IPS-20b (cell line): Measurements from ENCODE around the gene SNX30.

Experiments used
- H3K27ac ChIP-seq: one replicate; pipeline ENCODE4 v1.5.1; 2013; ENCODE audit warnings: low read length
- H3K27me3 ChIP-seq: 2 replicates; pipeline ENCODE4 v1.6.1; 2013; ENCODE audit warnings: mild to moderate bottlenecking, low read length, inconsistent platforms; ENCODE audit not compliant: insufficient read depth
- H3K36me3 ChIP-seq: 2 replicates; pipeline ENCODE4 v1.6.1; 2013; ENCODE audit warnings: low read depth, mild to moderate bottlenecking, inconsistent platforms, low read length, moderate library complexity; ENCODE audit not compliant: insufficient read depth
- H3K4me1 ChIP-seq: 2 replicates; pipeline ENCODE4 v1.6.1; 2013; ENCODE audit warnings: mild to moderate bottlenecking, control low read depth, inconsistent platforms, low read length, moderate library complexity; ENCODE audit not compliant: insufficient read depth
- H3K4me3 ChIP-seq: 2 replicates; pipeline ENCODE4 v1.5.1; 2013; ENCODE audit warnings: mild to moderate bottlenecking, low read length, inconsistent platforms
- H3K9ac ChIP-seq: 2 replicates; pipeline ENCODE4 v1.6.1; 2013; ENCODE audit warnings: low read depth, mild to moderate bottlenecking, inconsistent platforms, low read length, moderate library complexity
- H3K9me3 ChIP-seq: 2 replicates; pipeline ENCODE4 v1.6.1; 2013; ENCODE audit warnings: mild to moderate bottlenecking, low read depth, low read length, inconsistent platforms; ENCODE audit not compliant: insufficient read depth

SNX30 gene

GRCh38 chr9:112810696-112811490 lies 60.3 kb downstream of the SNX30 start:
- H3K4me3 ChIP-seq = no peak overlapping the region
- no peak overlapping the region for H3K9ac ChIP-seq
- H3K27ac ChIP-seq = no peak overlapping the region
- H3K9me3 ChIP-seq = no peaks in the 10 kb centered on the region
- H3K4me1 ChIP-seq = peaks cover 8% of the 10 kb centered on the region; the same call in 1 of the 2 replicates
- no peaks in the 10 kb centered on the region for H3K27me3 ChIP-seq
- H3K36me3 ChIP-seq = no peaks in the 10 kb centered on the region; the same call in 1 of the 2 replicates

GRCh38 chr9:112811518-112811917 lies 61.0 kb downstream of the SNX30 start:
- Histone ChIP-seq H3K36me3 (no peaks in the 10 kb centered on the region; the same call in 1 of the 2 replicates), H3K4me3 (no peak overlapping the region), H3K9me3 (no peaks in the 10 kb centered on the region), H3K9ac (no peak overlapping the region), H3K27ac (no peak overlapping the region), H3K27me3 (no peaks in the 10 kb centered on the region), H3K4me1 (0 out of 2 replicates have a peak, but pooled peaks cover 4% of the 10 kb centered on the region)

GRCh38 chr9:112815868-112816267 lies 65.3 kb downstream of the SNX30 start:
- Histone ChIP-seq H3K9me3 (no peaks in the 10 kb centered on the region), H3K4me1 (no peaks in the 10 kb centered on the region), H3K27me3 (no peaks in the 10 kb centered on the region), H3K9ac (no peak overlapping the region), H3K4me3 (no peak overlapping the region), H3K36me3 (peaks cover 6% of the 10 kb centered on the region), H3K27ac (no peak overlapping the region)

- peaks cover 6% of the 10 kb centered on the region for H3K36me3 ChIP-seq
- H3K27me3 ChIP-seq = no peaks in the 10 kb centered on the region
- no peaks in the 10 kb centered on the region for H3K4me1 ChIP-seq
- no peak overlapping the region for H3K9ac ChIP-seq
- H3K9me3 ChIP-seq = no peaks in the 10 kb centered on the region
- no peak overlapping the region for H3K27ac ChIP-seq
- H3K4me3 ChIP-seq = no peak overlapping the region
Measured at GRCh38 chr9:112817860-112818203, 67.3 kb downstream of the SNX30 start.

GRCh38 chr9:112819635-112820496 lies 69.3 kb downstream of the SNX30 start:
- H3K9ac ChIP-seq = no peak overlapping the region
- no peaks in the 10 kb centered on the region for H3K9me3 ChIP-seq
- no peak overlapping the region for H3K27ac ChIP-seq
- peaks cover 6% of the 10 kb centered on the region for H3K36me3 ChIP-seq
- H3K4me3 ChIP-seq = no peak overlapping the region
- no peaks in the 10 kb centered on the region for H3K4me1 ChIP-seq
- H3K27me3 ChIP-seq = no peaks in the 10 kb centered on the region

- H3K36me3 ChIP-seq = peaks cover 6% of the 10 kb centered on the region
- no peaks in the 10 kb centered on the region for H3K9me3 ChIP-seq
- no peak overlapping the region for H3K4me3 ChIP-seq
- no peaks in the 10 kb centered on the region for H3K27me3 ChIP-seq
- no peak overlapping the region for H3K27ac ChIP-seq
- H3K9ac ChIP-seq = no peak overlapping the region
- H3K4me1 ChIP-seq = no peaks in the 10 kb centered on the region
Measured at GRCh38 chr9:112820881-112821280, 70.3 kb downstream of the SNX30 start.

- no peaks in the 10 kb centered on the region for H3K27me3 ChIP-seq
- H3K4me1 ChIP-seq = no peaks in the 10 kb centered on the region
- no peak overlapping the region for H3K4me3 ChIP-seq
- no peak overlapping the region for H3K27ac ChIP-seq
- H3K9ac ChIP-seq = no peak overlapping the region
- H3K36me3 ChIP-seq = peaks cover 6% of the 10 kb centered on the region
- no peaks in the 10 kb centered on the region for H3K9me3 ChIP-seq
Measured at GRCh38 chr9:112822618-112823017, 72.1 kb downstream of the SNX30 start.

GRCh38 chr9:112823257-112823656 lies 72.7 kb downstream of the SNX30 start:
- Histone ChIP-seq H3K4me3 (no peak overlapping the region), H3K27ac (no peak overlapping the region), H3K9me3 (no peaks in the 10 kb centered on the region), H3K36me3 (peaks cover 6% of the 10 kb centered on the region), H3K27me3 (no peaks in the 10 kb centered on the region), H3K9ac (no peak overlapping the region), H3K4me1 (no peaks in the 10 kb centered on the region)

- Histone ChIP-seq H3K36me3 (no peaks in the 10 kb centered on the region; the same call in 1 of the 2 replicates), H3K9me3 (no peaks in the 10 kb centered on the region), H3K27me3 (no peaks in the 10 kb centered on the region), H3K9ac (no peak overlapping the region), H3K4me3 (no peak overlapping the region), H3K27ac (no peak overlapping the region), H3K4me1 (no peaks in the 10 kb centered on the region)
Measured at GRCh38 chr9:112831281-112831851, 80.8 kb downstream of the SNX30 start.

- Histone ChIP-seq H3K4me1 (0 out of 2 replicates have a peak, but pooled peaks cover 4% of the 10 kb centered on the region), H3K36me3 (peaks cover 4% of the 10 kb centered on the region), H3K27ac (no peak overlapping the region), H3K4me3 (no peak overlapping the region), H3K27me3 (no peaks in the 10 kb centered on the region), H3K9ac (no peak overlapping the region), H3K9me3 (no peaks in the 10 kb centered on the region)
Measured at GRCh38 chr9:112831969-112832368, 81.4 kb downstream of the SNX30 start.

- Histone ChIP-seq H3K36me3 (peaks cover 5% of the 10 kb centered on the region), H3K4me3 (no peak overlapping the region), H3K4me1 (0 out of 2 replicates have a peak, but pooled peaks cover 4% of the 10 kb centered on the region), H3K9ac (no peak overlapping the region), H3K27ac (no peak overlapping the region), H3K27me3 (no peaks in the 10 kb centered on the region), H3K9me3 (no peaks in the 10 kb centered on the region)
Measured at GRCh38 chr9:112833081-112833480, 82.5 kb downstream of the SNX30 start.
